GM19372 (cell line): ENCODE data around the gene RNU6-7.

ENCODE experiments used
- ATAC-seq: cut with Tn5 transposase; IDR thresholded peaks from one replicate; pipeline ENCODE4 v1.9.1; 2021; ENCODE audit warnings: mild to moderate bottlenecking, low read depth, moderate library complexity; ENCODE audit not compliant: unreplicated experiment

RNU6-7 gene

DNA sequence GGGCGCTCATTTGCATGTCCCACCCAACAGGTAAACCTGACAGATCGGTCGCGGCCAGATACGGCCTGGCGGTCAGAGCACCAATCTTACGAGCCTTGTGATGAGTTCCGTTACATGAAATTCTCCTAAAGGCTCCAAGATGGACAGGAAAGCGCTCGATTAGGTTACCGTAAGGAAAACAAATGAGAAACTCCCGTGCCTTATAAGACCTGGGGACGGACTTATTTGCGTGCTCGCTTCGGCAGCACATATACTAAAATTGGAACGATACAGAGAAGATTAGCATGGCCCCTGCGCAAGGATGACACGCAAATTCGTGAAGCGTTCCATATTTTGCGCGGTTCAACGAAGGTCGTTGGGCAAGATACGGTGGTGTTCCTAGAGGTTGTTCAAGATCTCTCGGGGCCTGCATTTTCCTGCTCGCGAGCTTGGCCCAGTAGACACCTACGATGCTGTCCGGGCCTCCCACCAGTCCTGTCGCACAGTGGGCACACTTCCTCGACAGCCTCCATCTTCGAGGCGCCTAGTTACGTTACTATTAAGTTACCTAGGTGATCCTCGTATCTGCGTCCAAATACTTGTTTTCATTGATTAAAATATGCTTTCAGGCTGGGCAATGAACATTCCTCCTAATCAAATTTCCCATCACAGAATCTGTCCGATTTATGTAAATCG lies at the start of gene RNU6-7:
Gene RNU6-7, plus strand, starts transcription at position 230 of the 675 bp plus-strand sequence.
- no peak for ATAC-seq

DNA sequence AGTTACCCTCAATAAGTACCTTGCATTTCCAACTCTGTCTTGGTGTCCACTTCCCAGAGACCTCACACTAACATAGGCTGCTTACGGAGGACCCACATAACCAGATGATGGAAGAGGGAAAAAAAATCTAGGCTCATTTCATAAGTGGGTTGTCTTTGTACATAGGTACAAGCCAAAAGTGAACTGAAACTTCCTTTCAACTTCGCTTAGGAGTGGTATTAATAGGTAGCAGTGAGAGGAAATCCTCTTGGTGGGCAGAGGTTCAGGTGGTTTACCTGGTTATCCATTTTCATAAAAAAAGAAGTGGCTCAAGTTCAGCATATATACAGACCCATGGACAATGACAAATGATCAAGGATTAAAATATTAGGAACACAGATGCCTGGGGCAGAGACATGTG lies 35.8 kb upstream of the RNU6-7 start:
- no peak for ATAC-seq

DNA sequence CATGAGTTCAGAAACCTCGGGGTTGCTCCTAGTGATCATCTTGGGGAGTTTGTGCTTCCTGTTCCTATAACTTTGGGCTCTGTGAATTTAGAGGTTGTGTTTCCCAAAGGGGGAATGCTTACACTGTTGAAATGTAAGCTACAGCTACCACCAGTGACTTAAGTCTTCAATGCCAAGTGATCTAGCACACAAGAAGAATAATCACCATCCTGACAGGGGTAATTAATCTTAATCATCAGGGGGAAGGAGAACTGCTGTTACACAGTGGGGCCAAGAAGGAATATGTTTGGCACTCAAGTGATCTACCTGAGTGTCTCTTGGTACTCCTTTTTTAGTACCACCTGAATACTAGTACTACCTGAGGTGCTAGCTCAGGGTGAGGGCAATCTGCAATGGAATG lies 34.9 kb upstream of the RNU6-7 start:
- ATAC-seq = no peak

- ATAC-seq = no peak
Measured at GRCh38 chr14:32167907-32168306, 33.9 kb upstream of the RNU6-7 start.

DNA sequence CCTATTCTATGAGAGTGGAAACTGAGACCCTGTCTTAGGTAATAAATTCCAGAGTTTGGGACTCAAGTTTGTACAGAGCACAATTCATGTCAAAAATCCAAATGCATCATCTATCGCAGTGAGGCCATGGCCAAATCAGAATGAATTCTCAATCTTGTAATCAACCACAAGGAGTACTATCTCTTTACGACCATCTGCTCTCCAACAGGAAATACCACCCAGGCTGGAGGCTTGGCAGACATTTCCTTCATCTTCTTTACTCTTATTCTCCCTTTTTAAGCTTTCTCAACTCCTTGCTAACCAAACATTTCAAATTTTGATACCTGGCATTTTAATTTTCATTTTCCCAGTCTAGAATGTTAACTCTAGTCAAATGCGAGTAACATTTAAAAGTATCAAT lies 32.7 kb upstream of the RNU6-7 start:
- no peak for ATAC-seq

- ATAC-seq = no peak
Measured at GRCh38 chr14:32171469-32171868, 30.4 kb upstream of the RNU6-7 start.

GRCh38 chr14:32183151-32184058 lies 18.4 kb upstream of the RNU6-7 start:
- no peak for ATAC-seq

- ATAC-seq = no peak
Measured at GRCh38 chr14:32185097-32185496, 16.7 kb upstream of the RNU6-7 start.

DNA sequence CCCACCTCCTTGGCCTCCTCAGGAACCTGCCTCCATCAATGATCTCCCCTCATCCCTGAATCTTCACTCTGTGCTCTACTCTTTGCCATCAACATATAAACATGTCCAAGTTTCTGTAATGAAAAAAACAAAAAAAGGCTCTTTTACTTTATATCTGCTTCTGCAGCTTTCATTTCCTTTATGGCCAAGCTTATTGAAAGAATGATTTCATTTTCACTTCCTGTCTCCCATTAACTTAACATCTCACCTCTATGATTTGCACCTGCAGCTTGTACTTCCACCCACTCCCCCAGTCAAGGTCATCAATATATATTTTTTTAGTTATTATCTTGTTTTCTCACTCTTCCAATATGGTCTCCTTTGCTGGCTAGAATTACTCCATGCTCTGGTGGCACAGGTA lies 15.6 kb upstream of the RNU6-7 start:
- ATAC-seq = peak; percentile 67

DNA sequence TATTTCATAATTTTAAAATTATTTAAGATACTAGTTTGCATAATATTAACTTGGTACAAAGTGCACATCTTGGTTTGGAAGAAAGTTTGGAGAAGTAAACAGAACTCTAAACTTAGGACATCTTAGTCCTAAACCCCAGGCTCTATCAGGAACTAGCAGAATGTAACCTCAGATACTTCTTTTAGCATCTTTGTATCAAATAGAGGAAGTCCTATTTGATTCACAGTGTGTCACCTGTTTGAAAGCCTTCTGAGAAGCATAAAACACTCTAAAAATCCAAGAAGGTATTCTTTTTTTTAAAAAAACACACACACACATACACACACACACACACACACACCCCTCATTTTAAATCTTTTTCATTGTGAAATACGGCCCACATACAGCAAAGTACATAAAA lies 12.0 kb upstream of the RNU6-7 start:
- ATAC-seq = no peak

DNA sequence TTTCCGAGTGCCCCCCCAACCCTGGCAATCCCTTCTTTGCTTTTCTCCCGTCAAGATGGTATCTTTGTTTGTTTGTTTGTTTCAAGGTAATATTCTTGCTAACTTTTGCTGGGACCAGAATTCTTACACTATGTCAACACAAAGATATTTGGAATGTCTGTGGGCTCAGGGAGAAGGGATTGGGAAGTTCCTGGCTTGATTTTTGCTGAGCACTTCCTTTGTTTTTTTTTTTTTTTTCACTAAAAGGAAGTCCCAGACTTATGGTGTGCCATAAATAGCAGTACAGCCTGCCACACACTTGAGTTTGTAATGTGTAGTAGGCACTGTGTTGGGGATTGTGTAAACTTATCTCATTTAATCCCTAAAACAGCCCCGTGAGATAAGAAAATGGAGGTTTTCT lies 11.2 kb upstream of the RNU6-7 start:
- ATAC-seq = no peak

DNA sequence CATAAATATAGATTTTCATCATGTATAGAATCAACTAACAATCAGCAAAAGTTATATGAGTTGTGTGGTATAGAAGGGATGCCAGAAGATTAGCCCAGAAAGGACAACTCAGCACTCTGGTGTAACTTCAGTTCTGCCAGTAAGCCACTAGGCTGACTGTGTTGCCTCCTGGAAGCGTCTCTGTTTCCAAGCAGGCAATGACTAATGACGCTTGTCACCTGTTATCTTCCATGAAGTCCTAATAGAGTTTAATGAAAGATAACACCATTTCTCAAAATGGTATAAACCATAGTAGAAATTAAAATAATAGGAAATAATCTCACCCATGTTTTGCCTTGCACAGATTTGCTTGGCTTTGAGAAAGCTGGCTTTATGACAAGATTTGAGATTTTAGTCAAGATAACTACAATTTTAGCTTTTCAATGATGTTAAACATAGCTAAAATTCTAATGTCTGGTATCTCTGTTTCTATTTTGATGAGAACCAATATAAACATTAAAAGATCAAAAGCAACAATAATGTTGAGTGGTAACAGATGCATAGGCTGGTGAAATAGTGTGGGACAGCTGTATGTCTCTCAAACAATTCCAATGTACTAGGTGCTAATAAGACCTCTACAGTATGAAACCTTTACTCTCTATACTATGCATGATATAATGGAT lies 9.0 kb upstream of the RNU6-7 start:
- no peak for ATAC-seq

GRCh38 chr14:32193532-32193931 lies 8.3 kb upstream of the RNU6-7 start:
- ATAC-seq = no peak

GRCh38 chr14:32195636-32196035 lies 6.2 kb upstream of the RNU6-7 start:
- ATAC-seq = no peak

DNA sequence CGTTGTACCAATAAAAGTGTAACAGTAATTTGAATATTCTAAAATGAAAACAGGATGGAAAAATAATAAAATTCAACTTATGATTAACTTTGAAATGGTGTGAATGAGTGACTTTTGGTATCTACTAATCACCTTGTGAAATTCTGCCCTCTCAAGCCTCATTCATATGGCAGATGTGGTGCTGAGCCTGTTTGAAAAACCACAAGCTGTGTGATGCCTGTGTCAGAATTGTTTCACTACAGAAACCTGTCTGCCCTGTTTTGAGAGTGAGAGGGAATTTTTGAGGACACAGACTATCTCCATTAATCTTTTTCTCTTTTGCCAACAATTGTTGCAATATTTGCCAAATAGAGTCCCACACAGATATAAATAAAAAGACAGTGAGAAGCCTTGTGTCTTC lies 3.9 kb upstream of the RNU6-7 start:
- peak; percentile 40 for ATAC-seq

- no peak for ATAC-seq
Measured at GRCh38 chr14:32200368-32201192, 1.3 kb upstream of the RNU6-7 start.

DNA sequence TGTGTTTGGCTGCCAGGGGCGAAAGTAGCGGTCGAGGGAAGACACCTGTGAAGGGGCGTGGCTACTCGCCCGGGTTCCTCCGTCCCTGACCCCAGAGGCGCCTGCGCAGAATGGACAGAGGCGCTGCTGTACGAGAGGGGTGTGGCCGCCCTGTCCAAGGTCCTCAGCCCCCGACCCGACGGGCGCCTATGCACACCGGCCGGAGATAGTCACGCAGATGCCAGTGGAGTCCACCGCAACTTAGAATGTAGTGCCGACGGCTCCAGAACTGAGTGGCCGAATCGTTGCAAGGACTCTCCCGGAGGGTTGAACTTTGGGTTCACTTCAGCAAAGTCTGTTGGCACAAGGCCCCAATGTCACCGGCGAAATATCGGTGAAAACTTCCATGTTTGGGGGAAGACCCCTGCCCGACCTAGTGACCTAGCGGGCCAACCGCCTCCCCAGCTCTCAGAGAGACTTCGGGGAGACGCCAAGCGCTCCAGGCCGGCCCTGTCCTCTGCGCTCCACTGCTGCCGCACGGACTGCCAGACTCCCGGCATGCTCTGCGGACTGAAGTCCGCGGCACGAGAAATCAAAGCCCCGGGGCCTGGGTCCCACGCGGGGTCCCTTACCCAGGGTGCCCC lies 541 bp upstream of the RNU6-7 start:
- ATAC-seq = peak; percentile 53

DNA sequence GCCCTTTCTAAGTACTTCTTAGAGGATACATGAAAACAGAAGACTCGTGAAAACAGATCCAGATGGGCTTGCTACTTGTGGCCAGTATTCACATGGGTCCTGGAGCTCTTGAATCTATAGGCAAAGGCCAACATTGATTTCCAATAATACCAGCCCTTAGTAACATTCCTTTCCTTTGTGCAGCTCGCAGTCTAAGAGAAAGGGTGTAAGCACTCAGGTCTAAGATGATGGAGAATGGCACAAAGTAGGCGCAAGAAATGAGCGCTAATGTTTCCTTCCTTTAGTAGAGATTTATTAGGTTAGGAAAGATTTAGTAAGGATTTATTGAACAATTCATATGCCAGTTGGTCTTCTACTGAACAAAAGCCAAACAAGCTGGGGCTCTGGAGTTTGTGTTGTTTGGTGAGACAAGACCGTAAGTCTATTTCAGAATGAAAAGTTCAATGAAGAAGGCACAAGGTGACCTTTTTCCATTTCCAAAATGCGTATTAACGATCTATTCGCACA lies 699 bp downstream of the RNU6-7 start:
- ATAC-seq = no peak

DNA sequence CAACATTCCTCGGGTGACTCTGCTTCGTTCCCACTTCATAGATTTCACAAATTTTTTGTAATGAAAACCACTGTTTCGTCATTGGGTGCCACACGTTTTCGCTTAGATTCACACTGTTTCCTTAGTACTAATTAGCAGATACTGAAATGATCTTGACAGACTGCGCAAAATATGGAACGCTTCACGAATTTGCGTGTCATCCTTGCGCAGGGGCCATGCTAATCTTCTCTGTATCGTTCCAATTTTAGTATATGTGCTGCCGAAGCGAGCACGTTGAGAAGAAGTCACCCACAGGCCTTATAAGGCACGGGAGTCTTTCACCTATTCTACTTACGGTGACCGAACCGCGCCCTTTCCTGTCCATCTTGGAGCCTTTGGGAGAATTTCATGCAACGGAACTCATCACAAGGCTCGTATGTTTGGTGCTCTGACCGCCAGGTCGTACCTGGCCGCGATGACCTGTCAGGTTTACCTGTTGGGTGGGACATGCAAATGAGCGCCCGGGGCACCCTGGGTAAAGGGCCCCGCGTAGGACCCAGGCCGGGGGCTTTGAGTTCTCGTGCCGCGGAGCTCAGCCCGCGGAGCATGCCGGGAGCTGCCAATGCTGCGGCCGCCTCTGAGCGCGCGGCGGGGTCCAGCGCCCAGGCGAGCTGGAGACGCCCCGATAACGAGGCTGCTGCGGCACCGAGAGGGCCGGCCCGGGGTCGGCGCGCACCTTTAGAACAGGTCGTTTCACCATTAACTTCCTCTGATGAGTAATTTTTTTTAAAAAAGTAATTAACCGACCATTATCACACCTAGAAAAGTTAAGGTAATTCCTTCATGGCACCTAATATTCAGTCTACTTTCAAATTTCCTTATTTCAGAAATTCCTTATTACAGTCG lies 1.4 kb downstream of the RNU6-7 start, which contains the start of gene RNU6-8:
Gene RNU6-8, minus strand, starts transcription at position 272 of the 885 bp plus-strand sequence.
- ATAC-seq = peak; percentile 57
